Ishikawa (cell line): ENCODE data around the gene PGAM2.

Experiments used
- EGR1 ChIP-seq: IDR thresholded peaks from 2 replicates; pipeline ENCODE4 v1.6.1; 2012
- EP300 ChIP-seq: IDR thresholded peaks from 2 replicates; pipeline ENCODE4 v1.6.1; 2012; ENCODE audit warnings: borderline replicate concordance
- RAD21 ChIP-seq: IDR thresholded peaks from 2 replicates; pipeline ENCODE4 v1.6.1; 2012; ENCODE audit warnings: low read depth
- TAF1 ChIP-seq: IDR thresholded peaks from 2 replicates; pipeline ENCODE4 v1.6.1; 2012; ENCODE audit warnings: low read depth, mild to moderate bottlenecking
- TCF12 ChIP-seq: IDR thresholded peaks from 2 replicates; pipeline ENCODE4 v1.6.1; 2012; ENCODE audit warnings: low read depth
- TEAD4 ChIP-seq: IDR thresholded peaks from 2 replicates; pipeline ENCODE4 v1.6.1; 2012
- ZBTB7A ChIP-seq: IDR thresholded peaks from 2 replicates; pipeline ENCODE4 v1.6.1; 2012; ENCODE audit warnings: low read depth
- TF ChIP-seq, protein P1 (sequence below): IDR thresholded peaks from 2 replicates; pipeline ENCODE4 v1.6.1; 2012

Gene PGAM2

DNA sequence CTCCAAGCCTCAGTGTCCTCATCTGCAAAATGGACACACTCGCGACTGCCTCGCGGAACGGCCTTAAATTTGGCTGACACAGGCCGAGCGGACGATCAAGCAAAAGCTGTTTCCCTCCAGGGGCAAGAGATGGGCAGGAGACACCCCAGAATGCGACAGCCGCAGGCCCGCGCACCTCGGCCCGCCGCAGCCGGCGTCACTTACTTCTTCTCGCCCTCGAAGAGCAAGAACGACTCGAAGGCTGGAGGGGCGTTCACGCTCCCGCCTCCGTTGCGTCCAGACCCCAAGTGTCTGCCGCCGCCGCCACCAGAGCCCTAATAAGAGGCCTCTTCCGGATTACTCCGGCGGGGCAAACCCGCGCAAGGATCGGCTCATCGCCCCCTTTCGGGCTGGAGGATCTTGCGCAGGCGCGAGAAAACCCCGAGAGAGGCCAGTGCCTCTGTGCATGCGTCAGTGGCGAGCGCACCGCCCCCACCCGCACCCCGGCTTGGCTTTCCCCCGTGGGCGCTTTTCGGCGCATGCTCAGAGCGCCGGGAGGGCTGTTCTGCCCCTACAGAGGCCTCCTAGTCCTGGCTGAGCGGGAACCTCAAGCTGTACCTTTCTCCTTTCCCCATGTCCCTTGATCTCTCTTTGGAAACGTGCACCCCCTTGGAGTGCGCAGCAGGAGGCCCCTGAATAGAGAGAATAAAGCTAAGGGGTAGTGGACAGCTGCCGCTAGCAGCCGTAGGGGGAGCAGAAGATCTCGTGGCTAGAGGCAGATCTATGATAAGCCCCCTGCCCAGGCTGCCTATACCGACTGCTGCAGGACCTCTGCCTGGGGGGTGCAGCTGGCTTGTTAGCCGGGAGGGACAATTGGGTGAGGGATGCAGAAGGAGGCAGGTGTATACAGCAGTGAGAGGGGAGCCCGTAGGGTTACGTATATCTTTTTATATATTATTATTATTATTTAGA is 46.2 kb downstream of the PGAM2 start:
- TF ChIP-seq, protein P1, sequence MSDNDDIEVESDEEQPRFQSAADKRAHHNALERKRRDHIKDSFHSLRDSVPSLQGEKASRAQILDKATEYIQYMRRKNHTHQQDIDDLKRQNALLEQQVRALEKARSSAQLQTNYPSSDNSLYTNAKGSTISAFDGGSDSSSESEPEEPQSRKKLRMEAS: peak; percentile 55; the same call in 1 of the 2 replicates
- TF ChIP-seq ZBTB7A (0 out of 2 replicates have a peak, but pooled peaks have one; percentile 28), TAF1 (peak; percentile 83), EGR1 (peak; percentile 41; the same call in 1 of the 2 replicates), TEAD4 (0 out of 2 replicates have a peak, but pooled peaks have one; percentile 28), EP300 (0 out of 2 replicates have a peak, but pooled peaks have one; percentile 15), TCF12 (peak; percentile 69), RAD21 (peak; percentile 4; the same call in 1 of the 2 replicates)
